Hematopoietic multipotent progenitor cell treated with erythropoietin and hydrocortisone succinate and interleukin-3 and kit ligand, for 17 days (in vitro differentiated cells): ENCODE results near the gene TCEA2.
"Not testable (repeated sequence)": the region's sequence is repeated elsewhere in the genome, so short reads cannot be mapped to it uniquely, and the experiment has no call there.

Experiments used
- DNase-seq: peaks from one replicate; pipeline ENCODE4 v3.0.0-alpha.2; 2015; ENCODE audit warnings: low spot score

The TCEA2 gene

GRCh38 chr20:64108731-64109681 is 46.0 kb downstream of the TCEA2 start:
- no peak for DNase-seq

- DNase-seq, result no peak
These were observed 46.9 kb downstream of the TCEA2 start for GRCh38 chr20:64109831-64110391.

GRCh38 chr20:64110411-64111068 is 47.5 kb downstream of the TCEA2 start:
- DNase-seq, result no peak

GRCh38 chr20:64111841-64112641 is 49.0 kb downstream of the TCEA2 start:
- DNase-seq, result no peak

GRCh38 chr20:64112691-64113443 is 49.9 kb downstream of the TCEA2 start:
- no peak for DNase-seq

GRCh38 chr20:64113444-64113775 is 50.4 kb downstream of the TCEA2 start:
- DNase-seq, result no peak

GRCh38 chr20:64113796-64114355 is 50.9 kb downstream of the TCEA2 start:
- no peak for DNase-seq

GRCh38 chr20:64114356-64114971 is 51.5 kb downstream of the TCEA2 start:
- DNase-seq, result no peak

- no peak for DNase-seq
These were observed 52.3 kb downstream of the TCEA2 start for GRCh38 chr20:64115171-64115911.

- DNase-seq, result no peak
These were observed 53.0 kb downstream of the TCEA2 start for GRCh38 chr20:64116016-64116415.

- DNase-seq, result no peak
These were observed 53.8 kb downstream of the TCEA2 start for GRCh38 chr20:64116541-64117431.

- DNase-seq, result not testable (repeated sequence)
These were observed 54.4 kb downstream of the TCEA2 start for GRCh38 chr20:64117432-64117777.

- no peak for DNase-seq
These were observed 56.3 kb downstream of the TCEA2 start for GRCh38 chr20:64119301-64119680.

- no peak for DNase-seq
These were observed 56.8 kb downstream of the TCEA2 start for GRCh38 chr20:64119681-64120341.

- DNase-seq, result no peak
These were observed 58.6 kb downstream of the TCEA2 start for GRCh38 chr20:64121586-64121985.
